Endothelial cell of umbilical vein (primary cell): ENCODE measurements around the gene SLC26A8. TPM values are rescaled to one million over a fixed set of nuclear protein-coding genes. Genes with fewer than 3 reads are reported as not detected.

ENCODE experiments used
- BruUV-seq: library from RNA; stranded (reverse); fragments of 400-500 nt; replicated peaks from 2 replicates; lab custom pipeline; 2021; lab: Mats Ljungman, UMichigan
- CTCF ChIA-PET: fragments of 300-600, 350-600 bp; sonication (Branson Sonifier 250); formaldehyde crosslinking; loops from one replicate; lab custom pipeline; 2021; ENCODE audit warnings: antibody characterized with exemption, inconsistent platforms; lab: Charles Lee
- POLR2A ChIA-PET: fragments of 300-600, 350-600 bp; sonication (Branson Sonifier 250); formaldehyde crosslinking; loops from one replicate; lab custom pipeline; 2021; ENCODE audit warnings: antibody characterized with exemption, inconsistent platforms; lab: Charles Lee
- DNase-seq: peaks from one replicate; pipeline ENCODE4 v3.0.0-alpha.2; 2011; ENCODE audit warnings: low read depth, low spot score
- FAIRE-seq: peaks from 2 replicates; lab custom pipeline; 2011; peaks lifted over from hg19 to GRCh38; lab: Jason Lieb, UNC
- H2AFZ ChIP-seq: 2 replicates; pipeline ENCODE4 v1.6.0; 2012; ENCODE audit warnings: low read depth, low read length, control low read depth, inconsistent platforms
- H3K27ac ChIP-seq: 2 replicates; pipeline ENCODE4 v1.5.1; 2011; ENCODE audit warnings: low read depth, mild to moderate bottlenecking, control low read depth, low read length, moderate library complexity; ENCODE audit not compliant: insufficient read depth
- H3K27me3 ChIP-seq, 2 experiments: 2 replicates each; pipeline versions ENCODE4 v1.6.0 to v1.6.1; 2011; ENCODE audit warnings: low read length in 2 of 2, mixed read lengths in 1 of 2; ENCODE audit not compliant: control insufficient read depth in 2 of 2, insufficient read depth in 2 of 2
- H3K36me3 ChIP-seq, 2 experiments: 2 replicates in 1 of 2; 3 replicates in 1 of 2; pipeline ENCODE4 v1.5.1; 2011; ENCODE audit warnings: low read length in 2 of 2, mild to moderate bottlenecking in 1 of 2, moderate library complexity in 1 of 2; ENCODE audit not compliant: control insufficient read depth in 2 of 2, insufficient read depth in 2 of 2; ENCODE audit errors: extremely low read depth in 1 of 2
- H3K4me1 ChIP-seq: 3 replicates; pipeline ENCODE4 v1.5.1; 2011; ENCODE audit warnings: mild to moderate bottlenecking, low read length; ENCODE audit not compliant: control insufficient read depth, insufficient read depth; ENCODE audit errors: extremely low read depth
- H3K4me2 ChIP-seq: 2 replicates; pipeline ENCODE4 v1.6.1; 2011; ENCODE audit warnings: low read length, control low read depth, mixed read lengths; ENCODE audit not compliant: insufficient read depth
- H3K4me3 ChIP-seq, 3 experiments: fragments of 200-600 bp in 1 of 3; sonication (generic), shearing (Covaris generic) in 1 of 3; replicated peaks in 1 of 3; 2 replicates each; pipeline ENCODE4 v1.5.1; 2011 to 2016; ENCODE audit warnings: control low read depth in 3 of 3, low read length in 3 of 3, mild to moderate bottlenecking in 2 of 3, inconsistent platforms in 1 of 3, low read depth in 1 of 3, moderate library complexity in 1 of 3; ENCODE audit not compliant: insufficient read depth in 1 of 3
- H3K79me2 ChIP-seq: 2 replicates; pipeline ENCODE4 v1.6.0; 2012; ENCODE audit warnings: low read length, inconsistent platforms; ENCODE audit not compliant: control insufficient read depth, insufficient read depth
- H3K9ac ChIP-seq: replicated peaks from 2 replicates; pipeline ENCODE3; 2011; ENCODE audit warnings: low read length, control low read depth; ENCODE audit not compliant: insufficient read depth; ENCODE audit errors: extremely low read depth
- H3K9me1 ChIP-seq: replicated peaks from 3 replicates; pipeline ENCODE4 v1.6.0; 2011; ENCODE audit warnings: mild to moderate bottlenecking, low read length; ENCODE audit not compliant: control insufficient read depth, insufficient read depth; ENCODE audit errors: extremely low read depth
- H3K9me3 ChIP-seq: replicated peaks from 2 replicates; pipeline ENCODE4 v1.5.1; 2012; ENCODE audit warnings: low read length, inconsistent platforms; ENCODE audit not compliant: control insufficient read depth, insufficient read depth
- H4K20me1 ChIP-seq: replicated peaks from 2 replicates; pipeline ENCODE3; 2011; ENCODE audit warnings: mild to moderate bottlenecking, low read length; ENCODE audit not compliant: control insufficient read depth, insufficient read depth; ENCODE audit errors: extremely low read depth
- CTCF ChIP-seq, 2 donors: IDR thresholded peaks; 1 replicate in 1 of 2; 2 replicates in 1 of 2; pipeline ENCODE4 v1.5.1; 2011; ENCODE audit warnings: low read length in 2 of 2, mild to moderate bottlenecking in 2 of 2, moderate library complexity in 2 of 2, control low read depth in 1 of 2, inconsistent platforms in 1 of 2, low read depth in 1 of 2; ENCODE audit not compliant: insufficient read depth in 1 of 2; ENCODE audit errors: extremely low read depth in 1 of 2
- EZH2 ChIP-seq: IDR thresholded peaks from 2 replicates; pipeline ENCODE4 v1.6.1; 2012; ENCODE audit warnings: borderline replicate concordance, low read depth, mild to moderate bottlenecking, moderate library complexity, low read length, inconsistent platforms; ENCODE audit not compliant: severe bottlenecking
- FOS ChIP-seq: IDR thresholded peaks from 2 replicates; pipeline ENCODE4 v1.6.1; 2011; ENCODE audit warnings: mild to moderate bottlenecking, low read length, moderate library complexity, borderline replicate concordance; ENCODE audit not compliant: insufficient read depth
- GATA2 ChIP-seq: IDR thresholded peaks from 2 replicates; pipeline ENCODE4 v1.7.0; 2011; ENCODE audit warnings: low read depth, mild to moderate bottlenecking, moderate library complexity, mixed read lengths, low read length; ENCODE audit not compliant: insufficient read length, insufficient read depth
- JUN ChIP-seq: IDR thresholded peaks from 2 replicates; pipeline ENCODE4 v1.6.1; 2011; ENCODE audit warnings: borderline replicate concordance, low read depth; ENCODE audit not compliant: insufficient read length, insufficient read depth
- MAX ChIP-seq: IDR thresholded peaks from 2 replicates; pipeline ENCODE4 v1.6.1; 2011; ENCODE audit not compliant: insufficient read depth, insufficient read length
- MYC ChIP-seq: IDR thresholded peaks from one replicate; pipeline ENCODE4 v1.6.1; 2011; ENCODE audit warnings: mild to moderate bottlenecking, low read depth, low read length
- POLR2A ChIP-seq: IDR thresholded peaks from 2 replicates; pipeline ENCODE4 v1.6.1; 2012; ENCODE audit warnings: low read depth, mild to moderate bottlenecking, control low read depth, low read length
- POLR2AphosphoS5 ChIP-seq: IDR thresholded peaks from 2 replicates; pipeline ENCODE4 v1.6.1; 2012; ENCODE audit warnings: low read depth, mild to moderate bottlenecking, control low read depth, low read length, moderate library complexity; ENCODE audit not compliant: insufficient read depth
- dilution Hi-C: fragments of 300-500 bp; cut with MboI; formaldehyde crosslinking; loops from one replicate; pipeline ENCODE4 v1.15.0; 2019; ENCODE audit warnings: low sequenced_read_pairs; ENCODE audit not compliant: extremely low pct_ligation_motif_present
- intact Hi-C: fragments of 100-400 bp; cut with micrococcal nuclease; formaldehyde crosslinking; loops from one replicate; pipeline ENCODE4 v1.10.0; 2022
- polyA plus RNA-seq, 4 experiments: library from polyadenylated mRNA; depleted of rRNA in 3 of 4; stranded (reverse) in 3 of 4; unstranded in 1 of 4; fragments of >200 nt; gene quantifications; 2 replicates each; pipeline versions ENCODE4 v1.2.1 to v1.2.3, GENCODE V29; 2011 to 2012; ENCODE audit warnings: missing spikeins in 1 of 4
- total RNA-seq: library from RNA; stranded (reverse); gene quantifications from 2 replicates; pipeline ENCODE4 v1.2.3, GENCODE V29; 2021

The SLC26A8 gene
- total and polyA plus RNA-seq, 2 donors (not counting 3 experiments of a cell fraction or from before 2014, with no cell fraction given) = 0.01 TPM; not detected in 1

- H3K4me3 ChIP-seq = no peak overlapping the region
- BruUV-seq = no TSS peak
- FAIRE-seq (no peak), DNase-seq (no peak)
- no peaks in the 10 kb centered on the region for H3K4me1 ChIP-seq
- dilution Hi-C loops = no loop called here
- no peak overlapping the region for H2AFZ ChIP-seq
- POLR2A ChIA-PET = no interaction called here
- no peaks in the 10 kb centered on the region for H3K9me1 ChIP-seq
- TF ChIP-seq JUN (no peak), MYC (no peak), FOS (no peak), MAX (no peak), GATA2 (no peak), POLR2A (no peak)
- no peak overlapping the region for H3K4me2 ChIP-seq
- H3K27ac ChIP-seq = no peak overlapping the region
- H3K79me2 ChIP-seq = no peaks in the 10 kb centered on the region
- intact Hi-C loops = no loop called here
- H4K20me1 ChIP-seq = no peaks in the 10 kb centered on the region
- no peaks in the 10 kb centered on the region for H3K36me3 ChIP-seq
- CTCF ChIA-PET = interaction anchor here (1.4 kb wide), 1 partner anchor 9 kb away, joined by 5 read pairs; no protein-coding TSS in a partner anchor
- H3K9me3 ChIP-seq = no peaks in the 10 kb centered on the region
- H3K27me3 ChIP-seq = no peaks in the 10 kb centered on the region
- no peak overlapping the region for H3K9ac ChIP-seq
Measured at GRCh38 chr6:36000451-36000850, 24.0 kb downstream of the SLC26A8 start.

GRCh38 chr6:35993150-35993549 is 31.3 kb downstream of the SLC26A8 start:
- H3K36me3 ChIP-seq = no peaks in the 10 kb centered on the region
- dilution Hi-C loops (no loop called here), intact Hi-C loops (no loop called here)
- no peaks in the 10 kb centered on the region for H3K9me3 ChIP-seq
- TF ChIP-seq MAX = no peak
- TF ChIP-seq EZH2 = no peak
- TF ChIP-seq GATA2 = no peak
- no peak for TF ChIP-seq POLR2A
- no peak for TF ChIP-seq MYC
- TF ChIP-seq CTCF (IDR thresholded peaks at IDR 0.05; ENCODE audit: extremely low read depth in 1 of 2, insufficient read depth in 1 of 2, low read depth in 1 of 2, low read length in 2 of 2) = no peak
- TF ChIP-seq FOS = no peak
- no peak for TF ChIP-seq POLR2AphosphoS5
- TF ChIP-seq JUN = no peak
- no peak for FAIRE-seq
- BruUV-seq = no TSS peak
- H3K4me1 ChIP-seq = no peaks in the 10 kb centered on the region
- H3K9me1 ChIP-seq = no peaks in the 10 kb centered on the region
- DNase-seq = no peak
- H3K27ac ChIP-seq = no peak overlapping the region
- H3K4me3 ChIP-seq = no peak overlapping the region
- no peak overlapping the region for H2AFZ ChIP-seq
- no peaks in the 10 kb centered on the region for H3K27me3 ChIP-seq
- POLR2A ChIA-PET = interaction anchor here (0.6 kb wide), 1 partner anchor 833 kb away, joined by 4 read pairs; no protein-coding TSS in a partner anchor
- CTCF ChIA-PET = no interaction called here
- no peaks in the 10 kb centered on the region for H4K20me1 ChIP-seq
- no peak overlapping the region for H3K4me2 ChIP-seq
- no peaks in the 10 kb centered on the region for H3K79me2 ChIP-seq
- no peak overlapping the region for H3K9ac ChIP-seq
